A673 (cell line): ENCODE results near the gene FDX1. TPM values are rescaled to one million over a fixed set of nuclear protein-coding genes. Genes with fewer than 3 reads are reported as not detected.
"Not testable (repeated sequence)": the region's sequence is repeated elsewhere in the genome, so short reads cannot be mapped to it uniquely, and the experiment has no call there.

Experiments
- BruUV-seq: library from RNA; stranded (reverse); fragments of 400-500 nt; replicated peaks from 2 replicates; lab custom pipeline; 2021; lab: Mats Ljungman, UMichigan
- CTCF ChIA-PET: fragments of 300-600 bp; sonication (Branson Sonifier 250); formaldehyde crosslinking; loops from one replicate; lab custom pipeline; 2022; ENCODE audit warnings: antibody characterized with exemption; lab: Charles Lee
- POLR2A ChIA-PET: fragments of 300-600 bp; sonication (Branson Sonifier 250); formaldehyde crosslinking; loops from one replicate; lab custom pipeline; 2022; ENCODE audit warnings: antibody characterized with exemption; ENCODE audit not compliant: low non-redundant PET; lab: Charles Lee
- DNase-seq: peaks from one replicate; pipeline ENCODE4 v3.0.0-alpha.2; 2015; ENCODE audit warnings: low spot score
- H3K27ac ChIP-seq: fragments of 200-600 bp; sonication (generic); 2 replicates; pipeline ENCODE4 v1.5.1; 2016; ENCODE audit warnings: mixed run types, low read depth, mild to moderate bottlenecking, mixed read lengths, antibody characterized with exemption, low read length; ENCODE audit not compliant: poor library complexity, severe bottlenecking
- H3K27me3 ChIP-seq: fragments of 200-600 bp; sonication (generic); replicated peaks from 2 replicates; pipeline ENCODE4 v1.6.1; 2017; ENCODE audit warnings: mixed run types, low read depth, mild to moderate bottlenecking, mixed read lengths, antibody characterized with exemption, low read length; ENCODE audit not compliant: insufficient read depth, poor library complexity
- H3K36me3 ChIP-seq: fragments of 200-600 bp; sonication (generic); 2 replicates; pipeline ENCODE4 v1.6.1; 2016; ENCODE audit warnings: mixed run types, mild to moderate bottlenecking, mixed read lengths, antibody characterized with exemption, low read length; ENCODE audit not compliant: insufficient read depth, poor library complexity, severe bottlenecking
- H3K4me1 ChIP-seq: fragments of 200-600 bp; sonication (generic); 2 replicates; pipeline ENCODE4 v1.6.1; 2017; ENCODE audit warnings: mixed run types, mild to moderate bottlenecking, mixed read lengths, antibody characterized with exemption, low read length; ENCODE audit not compliant: insufficient read depth, poor library complexity, severe bottlenecking
- H3K4me3 ChIP-seq: fragments of 200-600 bp; sonication (generic); 2 replicates; pipeline ENCODE4 v1.5.1; 2016; ENCODE audit warnings: low read depth, mixed run types, mild to moderate bottlenecking, mixed read lengths, low read length; ENCODE audit not compliant: poor library complexity, severe bottlenecking
- H3K9me3 ChIP-seq: fragments of 200-600 bp; sonication (generic); 2 replicates; pipeline ENCODE4 v1.6.1; 2016; ENCODE audit warnings: mixed run types, low read depth, mild to moderate bottlenecking, mixed read lengths, antibody characterized with exemption, low read length; ENCODE audit not compliant: poor library complexity, severe bottlenecking
- EZH2 ChIP-seq: fragments of 200-600 bp; sonication (generic); IDR thresholded peaks from 2 replicates; pipeline ENCODE4 v1.6.1; 2017; ENCODE audit warnings: borderline replicate concordance, low read depth, mild to moderate bottlenecking, mixed read lengths, antibody characterized with exemption, low read length; ENCODE audit not compliant: poor library complexity, severe bottlenecking
- intact Hi-C: fragments of 100-400 bp; cut with micrococcal nuclease; formaldehyde crosslinking; loops from one replicate; pipeline ENCODE4 v1.10.0; 2022; ENCODE audit not compliant: unreplicated experiment
- total RNA-seq: library from RNA; stranded (reverse); gene quantifications from 2 replicates; pipeline ENCODE4 v1.2.3, GENCODE V29; 2021
- TF ChIP-seq, protein P1 (sequence below): fragments of 300-800, 200-600 bp; sonication (generic); conservative IDR thresholded peaks from 2 replicates; pipeline ENCODE4 v1.5.1; 2017; ENCODE audit warnings: low read depth, mild to moderate bottlenecking, antibody characterized with exemption, low read length, moderate library complexity, mixed read lengths

FDX1 gene
- total RNA-seq, 1 experiment from 2014 or later = 62.3 TPM

- TF ChIP-seq EZH2 = no peak
- TF ChIP-seq, protein P1, sequence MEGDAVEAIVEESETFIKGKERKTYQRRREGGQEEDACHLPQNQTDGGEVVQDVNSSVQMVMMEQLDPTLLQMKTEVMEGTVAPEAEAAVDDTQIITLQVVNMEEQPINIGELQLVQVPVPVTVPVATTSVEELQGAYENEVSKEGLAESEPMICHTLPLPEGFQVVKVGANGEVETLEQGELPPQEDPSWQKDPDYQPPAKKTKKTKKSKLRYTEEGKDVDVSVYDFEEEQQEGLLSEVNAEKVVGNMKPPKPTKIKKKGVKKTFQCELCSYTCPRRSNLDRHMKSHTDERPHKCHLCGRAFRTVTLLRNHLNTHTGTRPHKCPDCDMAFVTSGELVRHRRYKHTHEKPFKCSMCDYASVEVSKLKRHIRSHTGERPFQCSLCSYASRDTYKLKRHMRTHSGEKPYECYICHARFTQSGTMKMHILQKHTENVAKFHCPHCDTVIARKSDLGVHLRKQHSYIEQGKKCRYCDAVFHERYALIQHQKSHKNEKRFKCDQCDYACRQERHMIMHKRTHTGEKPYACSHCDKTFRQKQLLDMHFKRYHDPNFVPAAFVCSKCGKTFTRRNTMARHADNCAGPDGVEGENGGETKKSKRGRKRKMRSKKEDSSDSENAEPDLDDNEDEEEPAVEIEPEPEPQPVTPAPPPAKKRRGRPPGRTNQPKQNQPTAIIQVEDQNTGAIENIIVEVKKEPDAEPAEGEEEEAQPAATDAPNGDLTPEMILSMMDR = no peak
- intact Hi-C loops = no loop called here
- no peak overlapping the region for H3K27ac ChIP-seq
- ChIA-PET CTCF (no interaction called here), POLR2A (no interaction called here)
- no peak for DNase-seq
- H3K27me3 ChIP-seq = no peaks in the 10 kb centered on the region
- no peaks in the 10 kb centered on the region for H3K9me3 ChIP-seq
- no peak overlapping the region for H3K4me3 ChIP-seq
- BruUV-seq = no TSS peak
- H3K36me3 ChIP-seq = no peaks in the 10 kb centered on the region
- no peaks in the 10 kb centered on the region for H3K4me1 ChIP-seq
Measured at GRCh38 chr11:110415081-110415480, 14.7 kb upstream of the FDX1 start.

GRCh38 chr11:110421658-110422057 is 8.1 kb upstream of the FDX1 start:
- CTCF ChIA-PET = interaction anchor here (0.6 kb wide), 1 partner anchor 220 kb away, joined by 7 read pairs; no protein-coding TSS in a partner anchor
- intact Hi-C loops, DNase-seq, BruUV-seq, H3K36me3 ChIP-seq, H3K4me3 ChIP-seq, H3K4me1 ChIP-seq, H3K27me3 ChIP-seq, POLR2A ChIA-PET, H3K27ac ChIP-seq: not testable (repeated sequence)
- H3K9me3 ChIP-seq = peaks cover 11% of the 10 kb centered on the region

DNA sequence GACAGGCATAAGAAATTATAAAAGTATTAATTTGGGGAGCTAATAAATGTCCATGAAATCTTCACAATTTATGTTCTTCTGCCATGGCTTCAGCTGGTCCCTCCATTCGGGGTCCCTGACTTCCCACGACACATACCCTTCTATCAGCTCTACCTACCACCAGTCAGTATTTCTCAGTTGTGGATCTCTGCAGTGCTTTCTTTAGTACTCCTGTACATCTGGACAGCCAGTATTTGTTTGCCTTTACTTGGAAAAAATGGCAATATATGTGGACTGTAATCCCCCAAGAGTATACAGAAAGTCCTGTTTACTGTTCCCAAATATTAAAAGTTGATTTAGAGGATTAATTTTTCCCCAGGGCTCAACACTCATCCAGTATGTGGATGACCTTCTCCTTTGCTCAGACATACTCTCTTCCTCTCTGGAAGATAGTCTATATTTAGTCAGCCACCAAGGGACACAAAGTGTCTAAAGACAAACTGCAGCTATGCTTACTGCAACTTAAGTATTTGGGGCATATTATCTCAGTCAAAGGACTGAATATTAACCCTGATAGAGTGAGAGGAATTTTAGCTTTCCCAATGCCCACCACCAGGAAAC is 7.3 kb upstream of the FDX1 start:
- BruUV-seq = no TSS peak
- ChIA-PET CTCF (interaction anchor here (0.6 kb wide), 1 partner anchor 221 kb away, joined by 7 read pairs; no protein-coding TSS in a partner anchor), POLR2A (no interaction called here)
- no peak for DNase-seq
- TF ChIP-seq EZH2 = no peak
- TF ChIP-seq, protein P1 = no peak
- Histone ChIP-seq H3K27ac (no peak overlapping the region), H3K4me3 (no peak overlapping the region), H3K27me3 (no peaks in the 10 kb centered on the region), H3K9me3 (peaks cover 11% of the 10 kb centered on the region), H3K36me3 (no peaks in the 10 kb centered on the region), H3K4me1 (peaks cover 9% of the 10 kb centered on the region)
- intact Hi-C loops = no loop called here
